M059J (cell line): ENCODE measurements around the gene POGLUT3. TPM values are rescaled to one million over a fixed set of nuclear protein-coding genes. Genes with fewer than 3 reads are reported as not detected.

Experiments used
- DNase-seq: peaks from one replicate; pipeline ENCODE4 v3.0.0-alpha.2; 2012; ENCODE audit warnings: low read depth
- total RNA-seq: library from RNA; depleted of rRNA; stranded (reverse); fragments of >200 nt; shearing (Covaris generic); gene quantifications from 2 replicates; pipeline ENCODE4 v1.2.3, GENCODE V29; 2014; rRNA removed

Gene POGLUT3
- 46.0 and 82.0 TPM in 2 replicates for total RNA-seq

GRCh38 chr11:108498046-108498815 lies at the start of gene POGLUT3:
TSS of gene POGLUT3 (minus strand) at chr11:108498384. CDS start at chr11:108498366, 18 bp downstream.
- peak; percentile 67 for DNase-seq

- no peak for DNase-seq
These were observed 47.8 kb upstream of the POGLUT3 start for GRCh38 chr11:108545909-108546501.

- no peak for DNase-seq
These were observed 45.3 kb upstream of the POGLUT3 start for GRCh38 chr11:108543316-108543964.

GRCh38 chr11:108541531-108541930 lies 43.3 kb upstream of the POGLUT3 start:
- DNase-seq: no peak

GRCh38 chr11:108538502-108538901 lies 40.3 kb upstream of the POGLUT3 start:
- DNase-seq: no peak

- peak; percentile 31 for DNase-seq
These were observed 39.8 kb upstream of the POGLUT3 start for GRCh38 chr11:108538022-108538424.

GRCh38 chr11:108536783-108537182 lies 38.6 kb upstream of the POGLUT3 start:
- DNase-seq: no peak

- DNase-seq: no peak
These were observed 37.3 kb upstream of the POGLUT3 start for GRCh38 chr11:108535384-108535955.

GRCh38 chr11:108534274-108534882 lies 36.2 kb upstream of the POGLUT3 start:
- no peak for DNase-seq

- DNase-seq: no peak
These were observed 32.2 kb upstream of the POGLUT3 start for GRCh38 chr11:108530426-108530825.

GRCh38 chr11:108527382-108527781 lies 29.2 kb upstream of the POGLUT3 start:
- no peak for DNase-seq

GRCh38 chr11:108525161-108525560 lies 27.0 kb upstream of the POGLUT3 start:
- no peak for DNase-seq

GRCh38 chr11:108524422-108524821 lies 26.2 kb upstream of the POGLUT3 start:
- DNase-seq: no peak

GRCh38 chr11:108522318-108522717 lies 24.1 kb upstream of the POGLUT3 start:
- no peak for DNase-seq

- peak; percentile 21 for DNase-seq
These were observed 20.4 kb upstream of the POGLUT3 start for GRCh38 chr11:108518581-108518980.

- DNase-seq: no peak
These were observed 17.9 kb upstream of the POGLUT3 start for GRCh38 chr11:108516125-108516524.

GRCh38 chr11:108512708-108513107 lies 14.5 kb upstream of the POGLUT3 start:
- DNase-seq: no peak

- DNase-seq: peak; percentile 95
These were observed 13.8 kb upstream of the POGLUT3 start for GRCh38 chr11:108511851-108512474.

- DNase-seq: no peak
These were observed 10.7 kb upstream of the POGLUT3 start for GRCh38 chr11:108508653-108509593.

- DNase-seq: peak; percentile 53
These were observed 3.2 kb upstream of the POGLUT3 start for GRCh38 chr11:108501396-108501795.
